ENCODE data around the gene LATS1. TPM values are rescaled to one million over a fixed set of nuclear protein-coding genes. Genes with fewer than 3 reads are reported as not detected.
"Not testable (repeated sequence)": the region's sequence is repeated elsewhere in the genome, so short reads cannot be mapped to it uniquely, and the experiment has no call there.

LATS1 gene
- total RNA-seq, 4 donors from 2014 or later, result 31.2 to 55.0 (median 44.4) TPM

DNA sequence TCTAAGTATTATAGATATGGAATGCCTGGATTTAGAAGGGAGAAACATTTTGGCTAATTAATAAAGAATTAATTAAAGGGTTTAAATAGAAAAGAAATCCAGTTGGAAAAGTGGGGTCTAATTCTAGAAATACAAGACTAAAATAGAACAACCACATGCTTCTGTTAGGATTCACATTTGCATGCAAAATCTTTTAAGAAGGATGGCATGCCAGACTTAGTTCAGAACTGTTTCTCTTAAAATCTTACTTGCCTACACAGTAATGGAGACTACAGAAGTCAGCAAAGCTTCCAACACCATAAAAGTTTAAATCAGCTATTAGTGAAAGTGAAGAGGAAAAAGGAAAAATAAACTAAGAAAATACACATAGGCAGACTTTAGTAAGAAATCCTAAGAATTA, 36.7 kb downstream of the LATS1 start:
- Histone ChIP-seq H3K4me1 (no peaks in the 10 kb centered on the region), H3K27me3 (no peaks in the 10 kb centered on the region), H3K9me3 (no peaks in the 10 kb centered on the region), H3K36me3 (peaks cover 34% of the 10 kb centered on the region), H3K4me3 (no peak overlapping the region), H3K27ac (no peak overlapping the region)
- no peak for TF ChIP-seq POLR2AphosphoS5 (IDR thresholded peaks at IDR 0.05)
- TF ChIP-seq, protein P1, sequence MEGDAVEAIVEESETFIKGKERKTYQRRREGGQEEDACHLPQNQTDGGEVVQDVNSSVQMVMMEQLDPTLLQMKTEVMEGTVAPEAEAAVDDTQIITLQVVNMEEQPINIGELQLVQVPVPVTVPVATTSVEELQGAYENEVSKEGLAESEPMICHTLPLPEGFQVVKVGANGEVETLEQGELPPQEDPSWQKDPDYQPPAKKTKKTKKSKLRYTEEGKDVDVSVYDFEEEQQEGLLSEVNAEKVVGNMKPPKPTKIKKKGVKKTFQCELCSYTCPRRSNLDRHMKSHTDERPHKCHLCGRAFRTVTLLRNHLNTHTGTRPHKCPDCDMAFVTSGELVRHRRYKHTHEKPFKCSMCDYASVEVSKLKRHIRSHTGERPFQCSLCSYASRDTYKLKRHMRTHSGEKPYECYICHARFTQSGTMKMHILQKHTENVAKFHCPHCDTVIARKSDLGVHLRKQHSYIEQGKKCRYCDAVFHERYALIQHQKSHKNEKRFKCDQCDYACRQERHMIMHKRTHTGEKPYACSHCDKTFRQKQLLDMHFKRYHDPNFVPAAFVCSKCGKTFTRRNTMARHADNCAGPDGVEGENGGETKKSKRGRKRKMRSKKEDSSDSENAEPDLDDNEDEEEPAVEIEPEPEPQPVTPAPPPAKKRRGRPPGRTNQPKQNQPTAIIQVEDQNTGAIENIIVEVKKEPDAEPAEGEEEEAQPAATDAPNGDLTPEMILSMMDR (IDR thresholded peaks at IDR 0.05), result no peak
- no peak for TF ChIP-seq POLR2A (IDR thresholded peaks at IDR 0.05)
- TF ChIP-seq EP300 (IDR thresholded peaks at IDR 0.05), result no peak
- no peak for DNase-seq (ENCODE audit: low spot score in 2 of 2)

DNA sequence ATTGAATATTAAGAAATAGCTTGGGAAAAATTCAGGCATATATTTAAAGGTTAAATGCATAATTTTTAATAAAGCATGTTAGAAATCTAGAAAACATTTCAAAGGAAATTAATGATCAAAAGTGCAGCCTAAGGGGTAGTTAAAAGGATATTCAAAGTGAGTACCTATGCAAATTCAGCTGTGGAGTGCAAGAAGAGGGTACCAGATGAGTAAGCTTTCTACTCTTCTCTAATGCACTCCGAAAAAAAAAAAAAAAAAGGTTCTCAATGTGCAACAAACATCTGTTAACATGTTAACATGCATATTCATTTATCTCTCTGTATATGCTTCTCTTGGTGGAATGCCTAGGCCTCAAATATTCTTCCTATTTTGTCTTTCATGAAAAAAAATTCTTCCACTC, 37.4 kb downstream of the LATS1 start:
- no peak for DNase-seq (ENCODE audit: low spot score in 2 of 2)
- Histone ChIP-seq H3K4me3 (no peak overlapping the region), H3K9me3 (no peaks in the 10 kb centered on the region), H3K4me1 (no peaks in the 10 kb centered on the region), H3K27me3 (no peaks in the 10 kb centered on the region), H3K27ac (no peak overlapping the region), H3K36me3 (peaks cover 41% of the 10 kb centered on the region)
- TF ChIP-seq, protein P1 (IDR thresholded peaks at IDR 0.05), result no peak
- TF ChIP-seq POLR2AphosphoS5 (IDR thresholded peaks at IDR 0.05) (no peak), POLR2A (IDR thresholded peaks at IDR 0.05) (no peak), EP300 (IDR thresholded peaks at IDR 0.05) (no peak)
- WGBS, result 38% methylated on average over 1 of the region's 1 CpG

DNA sequence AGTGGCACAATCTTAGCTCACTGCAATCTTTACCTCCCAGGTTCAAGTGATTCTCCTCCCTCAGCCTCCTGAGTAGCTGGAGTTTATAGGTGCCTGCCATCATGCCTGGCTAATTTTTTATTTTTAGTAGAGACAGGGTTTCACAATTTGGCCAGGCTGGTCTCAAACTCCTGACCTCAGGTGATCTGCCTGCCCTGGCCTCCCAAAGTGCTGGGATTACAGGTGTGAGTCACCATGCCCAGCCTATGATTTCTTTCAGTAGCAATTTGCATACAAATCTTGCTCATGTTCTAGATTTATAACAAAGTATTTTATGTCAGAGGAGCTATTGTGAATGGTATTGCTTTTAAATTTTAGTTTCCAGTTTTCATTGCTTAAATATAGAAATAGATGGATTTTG, 45.6 kb downstream of the LATS1 start:
- DNase-seq (ENCODE audit: low spot score in 2 of 2); H3K27me3 ChIP-seq; H3K4me1 ChIP-seq; H3K9me3 ChIP-seq; H3K4me3 ChIP-seq; H3K27ac ChIP-seq: not testable (repeated sequence)
- peaks cover 81% of the 10 kb centered on the region for H3K36me3 ChIP-seq

DNA sequence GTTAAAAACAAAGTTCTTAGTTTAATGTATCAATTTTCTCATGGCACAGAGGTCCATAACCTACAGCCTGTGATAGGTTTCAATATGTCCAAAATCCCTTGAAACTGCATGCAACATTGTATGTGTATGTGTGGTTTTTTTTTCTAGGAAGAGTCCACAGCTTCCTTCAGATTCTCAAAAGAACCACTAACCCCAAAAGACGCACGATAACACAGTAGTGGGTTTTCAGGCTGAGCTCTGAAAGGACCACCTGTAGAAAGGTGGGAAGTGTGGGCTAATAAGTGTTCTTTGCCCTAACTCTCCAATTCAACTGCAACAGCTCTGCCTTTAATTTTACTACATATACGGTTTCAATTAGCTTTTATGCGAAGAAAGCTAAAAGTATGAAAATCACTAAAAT, 57.9 kb downstream of the LATS1 start:
- 97% methylated on average over 4 of the region's 4 CpGs for WGBS
- peaks cover 57% of the 10 kb centered on the region for H3K36me3 ChIP-seq

DNA sequence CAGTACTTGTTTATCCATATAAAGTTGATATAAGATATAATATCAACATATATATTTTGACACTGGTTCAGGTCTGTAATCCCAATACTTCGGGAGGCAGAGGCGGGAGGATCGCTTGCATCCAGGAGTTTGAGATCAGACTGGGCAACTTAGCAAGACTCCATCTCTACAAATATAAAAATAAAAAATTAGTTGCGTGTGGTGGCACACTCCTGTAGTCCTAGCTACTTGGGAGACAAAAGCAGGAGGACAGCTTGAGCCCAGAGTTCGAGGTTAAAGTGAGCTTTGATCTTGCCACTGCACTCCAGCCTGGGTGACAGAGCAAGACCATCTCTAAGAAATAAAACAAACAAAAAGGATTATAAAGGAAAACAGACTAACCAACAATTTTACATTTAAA, 60.5 kb downstream of the LATS1 start:
- Histone ChIP-seq H3K4me1 (no peaks in the 10 kb centered on the region), H3K9me3 (no peaks in the 10 kb centered on the region), H3K36me3 (peaks cover 34% of the 10 kb centered on the region), H3K4me3 (no peak overlapping the region), H3K27ac (no peak overlapping the region), H3K27me3 (no peaks in the 10 kb centered on the region)
- DNase-seq (ENCODE audit: low spot score in 2 of 2), result no peak
- TF ChIP-seq EP300 (IDR thresholded peaks at IDR 0.05) (no peak), POLR2A (IDR thresholded peaks at IDR 0.05) (no peak), POLR2AphosphoS5 (IDR thresholded peaks at IDR 0.05) (no peak)
- TF ChIP-seq, protein P1 (IDR thresholded peaks at IDR 0.05), result no peak
- WGBS, result 95% methylated on average over 5 of the region's 5 CpGs

More for the DNA sequence above, 57.9 kb downstream of the LATS1 start:
- Histone ChIP-seq H3K4me1 (no peaks in the 10 kb centered on the region), H3K27ac (no peak overlapping the region), H3K4me3 (no peak overlapping the region), H3K9me3 (no peaks in the 10 kb centered on the region), H3K27me3 (no peaks in the 10 kb centered on the region)
- TF ChIP-seq POLR2A (IDR thresholded peaks at IDR 0.05) (no peak), EP300 (IDR thresholded peaks at IDR 0.05) (no peak), POLR2AphosphoS5 (IDR thresholded peaks at IDR 0.05) (no peak)
- TF ChIP-seq, protein P1 (IDR thresholded peaks at IDR 0.05), result no peak
- no peak for DNase-seq (ENCODE audit: low spot score in 2 of 2)

DNA sequence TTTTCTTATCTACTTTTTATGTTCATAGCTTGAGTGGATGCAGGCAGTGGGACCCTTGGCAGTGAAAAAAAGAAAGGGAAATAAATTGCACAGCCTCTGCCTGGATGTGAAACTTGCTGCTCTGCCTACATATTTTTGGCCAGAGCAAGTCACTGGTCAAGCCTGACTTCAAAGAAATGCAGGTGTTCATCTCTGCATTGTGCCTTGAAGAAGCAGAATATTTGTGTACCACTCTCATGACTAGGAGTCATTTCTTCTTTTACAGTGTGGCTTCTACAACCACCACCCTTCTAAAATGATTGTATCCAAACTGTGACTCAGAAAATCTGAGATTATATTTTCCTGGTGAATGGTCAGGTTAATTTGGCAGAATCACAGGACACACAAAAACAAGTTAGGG, 66.8 kb downstream of the LATS1 start:
- H3K4me1 ChIP-seq, result peaks cover 27% of the 10 kb centered on the region
- no peaks in the 10 kb centered on the region for H3K27me3 ChIP-seq
- TF ChIP-seq POLR2AphosphoS5 (IDR thresholded peaks at IDR 0.05) (no peak), EP300 (IDR thresholded peaks at IDR 0.05) (no peak), POLR2A (IDR thresholded peaks at IDR 0.05) (no peak)
- TF ChIP-seq, protein P1 (IDR thresholded peaks at IDR 0.05), result no peak
- no peaks in the 10 kb centered on the region for H3K9me3 ChIP-seq
- no peak for DNase-seq (ENCODE audit: low spot score in 2 of 2)
- H3K4me3 ChIP-seq, result no peak overlapping the region
- no peaks in the 10 kb centered on the region for H3K36me3 ChIP-seq
- no peak overlapping the region for H3K27ac ChIP-seq
